Subcutaneous adipose tissue (tissue), 4 donors: ENCODE measurements around the gene POLA2. TPM values are rescaled to one million over a fixed set of nuclear protein-coding genes. Genes with fewer than 3 reads are reported as not detected.

Experiments
- total RNA-seq, 4 donors: library from RNA; depleted of rRNA; stranded (reverse); fragments of >200 nt; gene quantifications; one replicate each; pipeline ENCODE4 v1.1.0, GENCODE V29; 2016
- TF ChIP-seq, protein P1 (sequence below): fragments of 450-650 bp; IDR thresholded peaks from one replicate; pipeline ENCODE4 v1.5.1; 2016; ENCODE audit warnings: low read depth, mild to moderate bottlenecking, control low read depth, antibody characterized with exemption, moderate library complexity

POLA2 gene
- total RNA-seq, 4 donors from 2014 or later, result 2.6 to 6.2 (median 4.9) TPM

DNA sequence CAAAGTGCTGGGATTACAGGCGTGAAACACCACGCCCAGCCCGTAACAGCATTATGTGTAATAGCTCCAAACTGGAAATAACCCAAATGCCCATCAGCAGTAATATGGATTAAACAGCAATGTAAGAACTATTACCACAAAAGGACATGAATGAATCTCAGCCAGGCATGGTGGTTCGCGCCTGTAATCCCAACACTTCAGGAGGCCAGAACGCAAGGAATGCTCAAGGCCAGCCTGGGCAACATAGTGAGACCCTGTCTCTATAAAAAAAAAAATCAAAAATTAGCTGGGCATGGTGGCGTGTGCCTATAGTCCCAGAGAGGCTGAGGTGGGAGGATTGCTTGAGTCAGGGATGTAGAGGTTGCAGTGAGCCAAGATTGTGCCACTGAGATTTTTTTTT is 68.8 kb downstream of the POLA2 start:
- TF ChIP-seq, protein P1, sequence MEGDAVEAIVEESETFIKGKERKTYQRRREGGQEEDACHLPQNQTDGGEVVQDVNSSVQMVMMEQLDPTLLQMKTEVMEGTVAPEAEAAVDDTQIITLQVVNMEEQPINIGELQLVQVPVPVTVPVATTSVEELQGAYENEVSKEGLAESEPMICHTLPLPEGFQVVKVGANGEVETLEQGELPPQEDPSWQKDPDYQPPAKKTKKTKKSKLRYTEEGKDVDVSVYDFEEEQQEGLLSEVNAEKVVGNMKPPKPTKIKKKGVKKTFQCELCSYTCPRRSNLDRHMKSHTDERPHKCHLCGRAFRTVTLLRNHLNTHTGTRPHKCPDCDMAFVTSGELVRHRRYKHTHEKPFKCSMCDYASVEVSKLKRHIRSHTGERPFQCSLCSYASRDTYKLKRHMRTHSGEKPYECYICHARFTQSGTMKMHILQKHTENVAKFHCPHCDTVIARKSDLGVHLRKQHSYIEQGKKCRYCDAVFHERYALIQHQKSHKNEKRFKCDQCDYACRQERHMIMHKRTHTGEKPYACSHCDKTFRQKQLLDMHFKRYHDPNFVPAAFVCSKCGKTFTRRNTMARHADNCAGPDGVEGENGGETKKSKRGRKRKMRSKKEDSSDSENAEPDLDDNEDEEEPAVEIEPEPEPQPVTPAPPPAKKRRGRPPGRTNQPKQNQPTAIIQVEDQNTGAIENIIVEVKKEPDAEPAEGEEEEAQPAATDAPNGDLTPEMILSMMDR, result no peak

DNA sequence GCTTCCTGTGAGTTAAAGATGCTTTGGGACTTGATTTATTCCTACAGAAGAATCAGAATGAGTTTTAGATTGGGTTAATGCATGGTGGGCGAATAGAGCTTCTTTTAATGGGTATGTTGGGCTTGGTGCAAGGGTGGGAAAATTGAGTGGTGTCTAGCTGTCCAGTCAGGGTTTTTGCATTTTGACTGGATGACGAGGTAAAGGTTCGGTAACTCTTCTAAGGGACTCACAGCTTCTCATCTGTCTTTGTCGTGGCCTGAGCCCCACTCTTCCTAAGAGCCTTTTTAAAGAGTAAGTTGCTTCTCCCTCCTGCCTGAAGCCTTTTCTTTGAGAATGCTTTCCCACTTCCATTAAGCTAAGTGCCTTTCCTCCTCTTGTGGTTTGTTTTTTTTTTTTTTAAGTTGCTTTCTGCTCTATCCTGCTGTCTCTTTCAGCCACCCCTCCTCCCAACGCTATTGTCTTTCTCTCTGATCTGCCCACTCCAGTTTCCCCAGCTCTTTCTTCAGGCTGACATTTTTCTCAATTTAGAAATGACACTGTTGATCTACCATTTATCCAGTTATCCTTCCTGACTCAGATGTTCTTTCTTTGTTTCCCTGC is 73.0 kb downstream of the POLA2 start:
- TF ChIP-seq, protein P1, result no peak

DNA sequence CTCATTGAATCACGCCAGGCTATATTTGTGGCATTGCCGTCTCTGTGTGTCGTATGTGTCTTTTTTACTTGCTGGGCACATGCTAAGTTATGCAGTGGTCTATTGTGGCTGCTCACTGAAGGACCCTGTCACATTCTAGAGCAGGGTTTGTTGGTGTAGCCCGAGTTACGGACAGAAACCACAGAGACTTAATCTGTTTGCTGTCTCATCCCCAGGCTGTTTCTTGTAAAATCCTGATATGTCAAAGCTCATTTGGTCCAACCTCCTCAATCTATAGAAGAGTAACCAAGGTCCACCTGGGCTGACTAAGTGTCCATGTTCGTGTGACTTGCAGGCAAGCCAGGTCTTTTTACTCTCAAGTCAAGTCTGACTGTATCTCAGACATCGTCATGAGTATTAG is 76.9 kb downstream of the POLA2 start:
- TF ChIP-seq, protein P1, result no peak

DNA sequence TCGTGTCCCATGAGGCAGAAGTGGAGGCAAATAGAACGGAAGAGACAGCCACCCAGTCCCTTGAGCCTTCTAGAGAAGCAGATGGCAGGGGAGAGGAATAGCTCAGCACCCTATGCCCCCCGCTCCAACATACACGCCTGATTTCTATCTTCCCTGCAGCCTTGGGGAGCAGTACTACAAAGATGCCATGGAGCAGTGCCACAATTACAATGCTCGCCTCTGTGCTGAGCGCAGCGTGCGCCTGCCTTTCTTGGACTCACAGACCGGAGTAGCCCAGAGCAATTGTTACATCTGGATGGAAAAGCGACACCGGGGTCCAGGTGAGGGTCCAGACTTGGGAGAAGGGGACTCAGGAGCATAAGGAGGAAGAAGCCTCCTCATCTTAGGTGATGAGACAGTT is 78.5 kb downstream of the POLA2 start:
- TF ChIP-seq, protein P1, result no peak

DNA sequence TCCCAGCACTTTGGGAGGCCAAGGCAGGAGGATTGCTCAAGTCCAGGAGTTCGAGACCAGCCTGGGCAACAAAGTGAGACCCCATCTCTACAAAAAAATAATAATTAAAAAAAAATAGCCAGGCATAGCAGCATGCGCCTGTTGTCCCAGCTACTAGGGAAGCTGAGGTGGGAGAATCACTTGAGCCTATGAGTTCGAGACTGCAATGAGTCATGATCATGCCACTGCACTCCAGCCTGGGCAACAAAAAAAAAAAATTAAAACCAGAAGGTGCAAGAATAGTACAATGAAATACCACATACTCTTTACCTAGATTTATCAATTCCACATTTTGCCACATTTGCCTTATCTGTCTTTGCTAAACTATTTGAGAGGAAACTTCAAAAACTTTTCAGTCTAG is 80.1 kb downstream of the POLA2 start:
- TF ChIP-seq, protein P1, result no peak

Other genes with a start within 250 kb of the POLA2 start
- gene ARL2, start 247.8 kb upstream of the POLA2 start, total RNA-seq, result 100 to 1,000 TPM in 2 of 4 donors, 10 to 100 TPM in 2; 90.8 to 165 (median 131) TPM
- gene SNX15, start 234.5 kb upstream of the POLA2 start, total RNA-seq, result 10 to 100 TPM; 16.0 to 39.2 (median 20.5) TPM
- 10 to 100 TPM in 1 of 4 donors, 1 to 10 TPM in 3; 4.0 to 22.0 (median 7.0) TPM for gene SAC3D1, start 220.8 kb upstream of the POLA2 start, total RNA-seq
- 10 to 100 TPM in 3 of 4 donors, 1 to 10 TPM in 1; 2.9 to 26.3 (median 16.4) TPM for gene NAALADL1, start 203.4 kb upstream of the POLA2 start, total RNA-seq
- gene CDCA5, start 177.9 kb upstream of the POLA2 start, total RNA-seq, result 1 to 10 TPM in 1 of 4 donors, under 1 TPM in 1, not detected in 2; 0.66 to 1.9 TPM
- gene ZFPL1, start 177.7 kb upstream of the POLA2 start, total RNA-seq, result 10 to 100 TPM; 24.8 to 47.8 (median 36.6) TPM
- 100 to 1,000 TPM in 3 of 4 donors, 10 to 100 TPM in 1; 84.8 to 300 (median 174) TPM for gene VPS51, start 165.7 kb upstream of the POLA2 start, total RNA-seq
- gene TM7SF2, start 150.1 kb upstream of the POLA2 start, total RNA-seq, result 100 to 1,000 TPM in 3 of 4 donors, 10 to 100 TPM in 1; 95.1 to 339 (median 209) TPM
- 10 to 100 TPM in 1 of 4 donors, 1 to 10 TPM in 3; 4.4 to 12.6 (median 8.2) TPM for gene ZNHIT2, start 144.3 kb upstream of the POLA2 start, total RNA-seq
- gene FAU, start 139.8 kb upstream of the POLA2 start, total RNA-seq, result 1,000 to 10,000 TPM in 1 of 4 donors, 100 to 1,000 TPM in 3; 793 to 1,064 (median 875) TPM
- 10 to 100 TPM; 34.1 to 60.8 (median 48.7) TPM for gene MRPL49, start 139.6 kb upstream of the POLA2 start, total RNA-seq
- 10 to 100 TPM; 29.3 to 61.0 (median 46.0) TPM for gene SYVN1, start 127.4 kb upstream of the POLA2 start, total RNA-seq
- gene SPDYC, start 91.7 kb upstream of the POLA2 start, total RNA-seq, result not detected
- 100 to 1,000 TPM in 2 of 4 donors, 10 to 100 TPM in 2; 86.4 to 112 (median 95.7) TPM for gene CAPN1, start 80.0 kb upstream of the POLA2 start, total RNA-seq
- 10 to 100 TPM; 16.5 to 38.6 (median 28.5) TPM for gene CDC42EP2, start 52.9 kb downstream of the POLA2 start, total RNA-seq
- 10 to 100 TPM; 20.1 to 34.1 (median 28.1) TPM for gene DPF2, start 71.9 kb downstream of the POLA2 start, total RNA-seq
- gene TIGD3, start 92.8 kb downstream of the POLA2 start, total RNA-seq, result not detected
- gene SLC25A45, start 120.7 kb downstream of the POLA2 start, total RNA-seq, result 1 to 10 TPM in 3 of 4 donors, under 1 TPM in 1; 0.82 to 7.3 (median 6.8) TPM
- gene FRMD8, start 124.7 kb downstream of the POLA2 start, total RNA-seq, result 10 to 100 TPM; 32.5 to 44.7 (median 40.3) TPM
- 100 to 1,000 TPM; 537 to 773 (median 608) TPM for gene NEAT1, start 160.8 kb downstream of the POLA2 start, total RNA-seq
- gene MALAT1, start 237.1 kb downstream of the POLA2 start, total RNA-seq, result over 10,000 TPM; 16,732 to 21,734 (median 18,618) TPM